Prostate gland (tissue), 2 donors: ENCODE results near the gene MRPL27. TPM values are rescaled to one million over a fixed set of nuclear protein-coding genes. Genes with fewer than 3 reads are reported as not detected.

Experiments
- DNase-seq: peaks from one replicate; pipeline ENCODE4 v3.0.0-alpha.2; 2019; ENCODE audit warnings: low spot score
- H3K27ac ChIP-seq, 2 donors: fragments of 200-600 bp; sonication (generic); 2 replicates each; pipeline ENCODE4 v1.5.1; 2017 to 2019
- H3K27me3 ChIP-seq: fragments of 200-600 bp; sonication (generic); replicated peaks from 2 replicates; pipeline ENCODE4 v1.5.1; 2019; ENCODE audit not compliant: insufficient read depth
- H3K36me3 ChIP-seq, 2 donors: fragments of 200-600 bp; sonication (generic); 1 replicate in 1 of 2; 2 replicates in 1 of 2; pipeline versions ENCODE4 v1.5.1 to v1.8.1; 2017 to 2019
- H3K4me1 ChIP-seq: fragments of 200-600 bp; sonication (generic); replicated peaks from 2 replicates; pipeline ENCODE4 v1.5.1; 2019
- H3K4me3 ChIP-seq, 2 donors: fragments of 200-600 bp; sonication (generic); 2 replicates each; pipeline ENCODE4 v1.5.1; 2017 to 2019
- H3K9me3 ChIP-seq: fragments of 200-600 bp; sonication (generic); 2 replicates; pipeline ENCODE4 v1.5.1; 2017
- POLR2A ChIP-seq: fragments of 450-650 bp; IDR thresholded peaks from one replicate; pipeline ENCODE4 v1.6.1; 2016; ENCODE audit warnings: antibody characterized with exemption, mild to moderate bottlenecking
- POLR2AphosphoS5 ChIP-seq: sonication (generic); formaldehyde crosslinking; IDR thresholded peaks from one replicate; pipeline ENCODE4 v1.6.1; 2017; ENCODE audit warnings: antibody characterized with exemption
- WGBS: methylation state at CpG from one replicate; pipeline ENCODE4 v1.1.5; 2018; 5-methylcytosine and 5-hydroxymethylcytosine counted together
- intact Hi-C: fragments of 100-400 bp; cut with DNase I; formaldehyde crosslinking; loops from one replicate; pipeline ENCODE4 v1.14.2; 2022
- total RNA-seq, 2 donors: library from RNA; depleted of rRNA; stranded (reverse); fragments of >200 nt; gene quantifications; one replicate each; pipeline ENCODE4 v1.1.0, GENCODE V29; 2016
- TF ChIP-seq, protein P1 (sequence below), 4 experiments: fragments of 200-600 bp in 2 of 4; fragments of 450-650 bp in 2 of 4; sonication (generic) in 2 of 4; IDR thresholded peaks; 1 replicate in 3 of 4; 2 replicates in 1 of 4; pipeline ENCODE4 v1.5.1; 2016 to 2019; ENCODE audit warnings: antibody characterized with exemption in 4 of 4, mild to moderate bottlenecking in 2 of 4, moderate library complexity in 2 of 4

The MRPL27 gene
- total RNA-seq, 2 donors from 2014 or later: 63.3 to 69.6 TPM

DNA sequence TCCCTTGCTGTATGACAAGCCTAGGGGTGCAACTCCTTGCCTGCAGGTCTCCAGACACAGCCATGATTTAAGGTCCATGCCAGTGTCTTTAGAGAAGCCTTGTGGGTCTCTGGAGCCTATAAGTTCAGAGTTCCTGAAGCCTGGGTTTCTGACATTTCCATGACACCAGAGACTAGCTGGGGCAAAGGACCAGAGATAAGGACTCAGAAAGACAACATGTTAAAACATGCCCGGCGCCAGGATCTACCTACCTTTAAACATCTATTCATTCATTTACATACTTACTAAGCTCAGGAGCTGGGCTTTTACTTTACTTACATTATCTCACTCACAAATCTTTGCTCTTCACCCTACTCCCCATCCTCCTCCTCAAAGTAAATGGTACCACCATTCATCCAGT lies 1.5 kb downstream of the MRPL27 start:
- no peak overlapping the region for H3K27ac ChIP-seq
- no peaks in the 10 kb centered on the region for H3K4me1 ChIP-seq
- TF ChIP-seq POLR2AphosphoS5: no peak
- TF ChIP-seq POLR2A: no peak
- TF ChIP-seq, protein P1, sequence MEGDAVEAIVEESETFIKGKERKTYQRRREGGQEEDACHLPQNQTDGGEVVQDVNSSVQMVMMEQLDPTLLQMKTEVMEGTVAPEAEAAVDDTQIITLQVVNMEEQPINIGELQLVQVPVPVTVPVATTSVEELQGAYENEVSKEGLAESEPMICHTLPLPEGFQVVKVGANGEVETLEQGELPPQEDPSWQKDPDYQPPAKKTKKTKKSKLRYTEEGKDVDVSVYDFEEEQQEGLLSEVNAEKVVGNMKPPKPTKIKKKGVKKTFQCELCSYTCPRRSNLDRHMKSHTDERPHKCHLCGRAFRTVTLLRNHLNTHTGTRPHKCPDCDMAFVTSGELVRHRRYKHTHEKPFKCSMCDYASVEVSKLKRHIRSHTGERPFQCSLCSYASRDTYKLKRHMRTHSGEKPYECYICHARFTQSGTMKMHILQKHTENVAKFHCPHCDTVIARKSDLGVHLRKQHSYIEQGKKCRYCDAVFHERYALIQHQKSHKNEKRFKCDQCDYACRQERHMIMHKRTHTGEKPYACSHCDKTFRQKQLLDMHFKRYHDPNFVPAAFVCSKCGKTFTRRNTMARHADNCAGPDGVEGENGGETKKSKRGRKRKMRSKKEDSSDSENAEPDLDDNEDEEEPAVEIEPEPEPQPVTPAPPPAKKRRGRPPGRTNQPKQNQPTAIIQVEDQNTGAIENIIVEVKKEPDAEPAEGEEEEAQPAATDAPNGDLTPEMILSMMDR (IDR thresholded peaks at IDR 0.05): no peak
- no peak for DNase-seq
- no peaks in the 10 kb centered on the region for H3K9me3 ChIP-seq
- no peak overlapping the region for H3K4me3 ChIP-seq
- no peaks in the 10 kb centered on the region for H3K27me3 ChIP-seq
- WGBS: 75% methylated on average over 2 of the region's 2 CpGs
- intact Hi-C loops: no loop called here
- H3K36me3 ChIP-seq: peaks cover 14 to 29% of the 10 kb centered on the region in 2 donors

DNA sequence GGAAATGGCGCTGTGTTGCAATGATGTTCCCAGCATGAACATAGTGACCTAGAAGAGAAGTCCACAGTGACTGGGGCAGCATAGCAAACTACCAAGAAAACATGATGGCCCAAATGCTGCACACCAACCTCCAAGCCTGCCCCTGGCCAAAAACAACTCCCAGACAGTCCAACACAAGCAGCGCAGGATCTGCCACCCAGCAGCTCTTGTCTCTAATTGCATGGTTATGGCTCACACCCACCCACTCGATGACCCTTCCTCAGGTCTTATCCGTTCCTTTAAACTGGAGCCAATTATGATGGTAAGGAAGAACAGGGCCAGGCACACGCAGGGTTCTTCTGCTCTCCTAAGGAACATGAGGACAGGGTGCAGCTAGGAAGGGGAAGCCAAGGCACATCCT lies 2.9 kb downstream of the MRPL27 start:
- TF ChIP-seq POLR2A (no peak), POLR2AphosphoS5 (no peak)
- TF ChIP-seq, protein P1 (IDR thresholded peaks at IDR 0.05): no peak
- H3K27me3 ChIP-seq: no peaks in the 10 kb centered on the region
- H3K4me3 ChIP-seq: no peak overlapping the region
- peaks cover 14 to 31% of the 10 kb centered on the region in 2 donors for H3K36me3 ChIP-seq
- no peaks in the 10 kb centered on the region for H3K4me1 ChIP-seq
- H3K9me3 ChIP-seq: no peaks in the 10 kb centered on the region
- 90% methylated on average over 5 of the region's 5 CpGs for WGBS
- intact Hi-C loops: no loop called here
- no peak overlapping the region for H3K27ac ChIP-seq
- DNase-seq: no peak

GRCh38 chr17:50367401-50367800 lies 5.6 kb downstream of the MRPL27 start:
- Histone ChIP-seq H3K9me3 (no peaks in the 10 kb centered on the region), H3K27me3 (no peaks in the 10 kb centered on the region), H3K27ac (no peak overlapping the region), H3K4me1 (no peaks in the 10 kb centered on the region), H3K4me3 (no peak overlapping the region), H3K36me3 (peaks cover 14 to 31% of the 10 kb centered on the region in 2 donors)
- WGBS: 69% methylated on average over 1 of the region's 1 CpG
- intact Hi-C loops: no loop called here
- DNase-seq: no peak
- TF ChIP-seq, protein P1 (IDR thresholded peaks at IDR 0.05): no peak
- TF ChIP-seq POLR2AphosphoS5 (no peak), POLR2A (no peak)

DNA sequence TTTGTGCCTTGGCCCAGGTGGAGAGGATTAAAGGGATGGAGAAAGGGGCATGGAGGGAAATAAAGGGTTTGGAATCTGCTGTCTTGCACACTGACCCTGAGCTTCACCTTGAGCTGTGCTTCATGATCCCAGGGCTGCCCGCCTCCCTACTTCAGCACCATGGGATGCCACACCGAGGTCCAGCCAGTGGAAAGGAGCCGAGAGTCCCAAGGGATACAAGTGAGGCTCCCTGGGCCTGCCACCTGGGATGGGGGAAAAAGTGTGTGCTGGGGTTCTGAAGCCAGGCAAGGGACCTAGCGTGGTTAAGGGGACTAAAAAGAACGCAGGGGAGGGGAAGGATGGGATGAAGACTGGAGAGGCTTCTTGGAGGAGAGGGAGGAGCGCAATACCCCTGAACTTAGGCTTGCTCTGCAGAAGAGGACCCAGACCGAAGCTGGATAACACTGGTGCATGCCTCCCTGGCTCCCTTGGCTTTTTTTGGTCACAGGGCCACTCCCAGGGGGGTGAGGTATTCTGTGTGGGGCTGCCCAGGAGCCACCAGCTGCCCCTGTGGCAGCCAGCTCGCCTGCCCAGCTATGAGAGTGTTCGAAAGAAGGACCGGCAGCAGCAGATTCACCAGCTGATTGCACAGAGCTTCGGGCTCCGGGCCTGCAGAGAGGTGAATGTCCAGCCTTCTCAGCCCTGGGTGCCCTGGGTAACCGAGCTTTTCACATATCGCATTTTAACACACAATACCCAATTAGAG lies 7.2 kb downstream of the MRPL27 start:
- Histone ChIP-seq H3K4me3 (no peak overlapping the region), H3K36me3 (peaks cover 14 to 31% of the 10 kb centered on the region in 2 donors), H3K9me3 (no peaks in the 10 kb centered on the region), H3K4me1 (no peaks in the 10 kb centered on the region), H3K27me3 (no peaks in the 10 kb centered on the region), H3K27ac (no peak overlapping the region)
- WGBS: 97% methylated on average over 14 of the region's 14 CpGs
- DNase-seq: no peak
- intact Hi-C loops: no loop called here
- TF ChIP-seq, protein P1 (IDR thresholded peaks at IDR 0.05): no peak
- TF ChIP-seq POLR2A (no peak), POLR2AphosphoS5 (no peak)

DNA sequence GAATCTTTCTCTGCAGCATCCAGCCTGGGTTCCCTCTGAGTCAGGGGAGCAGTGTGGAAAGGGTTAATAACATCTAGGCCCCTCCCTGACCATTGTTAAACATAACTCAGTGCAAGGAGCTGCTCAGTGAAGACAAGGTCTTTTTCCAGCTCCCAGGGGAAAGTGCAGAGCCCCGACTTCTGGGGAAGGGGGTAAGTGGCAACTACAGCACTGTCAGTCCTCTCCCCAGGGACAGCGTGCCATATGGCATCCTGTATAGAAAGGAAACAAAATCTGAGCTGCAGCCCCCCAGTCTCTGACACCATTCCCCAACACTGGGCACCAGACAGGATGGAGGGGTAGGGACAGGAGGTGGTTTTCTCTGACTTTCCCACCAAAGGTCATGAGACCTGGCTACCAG lies 7.8 kb downstream of the MRPL27 start:
- intact Hi-C loops: no loop called here
- Histone ChIP-seq H3K27me3 (no peaks in the 10 kb centered on the region), H3K36me3 (peaks cover 13 to 30% of the 10 kb centered on the region in 2 donors), H3K4me1 (no peaks in the 10 kb centered on the region), H3K9me3 (no peaks in the 10 kb centered on the region), H3K4me3 (no peak overlapping the region), H3K27ac (no peak overlapping the region)
- TF ChIP-seq, protein P1 (IDR thresholded peaks at IDR 0.05): no peak
- no peak for TF ChIP-seq POLR2AphosphoS5
- no peak for TF ChIP-seq POLR2A
- DNase-seq: no peak
- 73% methylated on average over 2 of the region's 2 CpGs for WGBS
